ENCODE data around the gene TCF12. TPM values are rescaled to one million over a fixed set of nuclear protein-coding genes. Genes with fewer than 3 reads are reported as not detected.

TCF12 gene
- total and polyA plus RNA-seq, 11 donors, result 6.5 to 77.3 (median 43.5) TPM

DNA sequence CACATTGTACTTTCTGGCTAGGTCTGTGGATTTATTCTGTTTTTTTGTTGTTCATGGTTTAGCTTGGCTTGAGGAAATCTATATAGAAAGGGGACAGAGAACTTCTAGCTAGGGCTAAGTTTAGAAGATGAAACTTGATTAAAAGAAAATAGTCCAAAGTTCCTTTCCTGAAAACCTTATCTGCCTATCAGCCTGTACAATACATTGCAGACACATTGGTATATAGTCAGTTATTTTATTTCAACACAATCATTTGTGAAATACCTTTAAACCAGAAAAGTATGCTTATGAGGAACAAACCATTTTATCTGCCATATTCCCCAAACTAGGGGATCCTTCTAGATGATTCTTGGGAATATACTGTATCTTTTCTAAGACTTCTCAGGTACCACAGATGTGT is 310.6 kb downstream of the TCF12 start:
- TF ChIP-seq POLR2A (IDR thresholded peaks at IDR 0.05), result no peak
- TF ChIP-seq, protein P1, sequence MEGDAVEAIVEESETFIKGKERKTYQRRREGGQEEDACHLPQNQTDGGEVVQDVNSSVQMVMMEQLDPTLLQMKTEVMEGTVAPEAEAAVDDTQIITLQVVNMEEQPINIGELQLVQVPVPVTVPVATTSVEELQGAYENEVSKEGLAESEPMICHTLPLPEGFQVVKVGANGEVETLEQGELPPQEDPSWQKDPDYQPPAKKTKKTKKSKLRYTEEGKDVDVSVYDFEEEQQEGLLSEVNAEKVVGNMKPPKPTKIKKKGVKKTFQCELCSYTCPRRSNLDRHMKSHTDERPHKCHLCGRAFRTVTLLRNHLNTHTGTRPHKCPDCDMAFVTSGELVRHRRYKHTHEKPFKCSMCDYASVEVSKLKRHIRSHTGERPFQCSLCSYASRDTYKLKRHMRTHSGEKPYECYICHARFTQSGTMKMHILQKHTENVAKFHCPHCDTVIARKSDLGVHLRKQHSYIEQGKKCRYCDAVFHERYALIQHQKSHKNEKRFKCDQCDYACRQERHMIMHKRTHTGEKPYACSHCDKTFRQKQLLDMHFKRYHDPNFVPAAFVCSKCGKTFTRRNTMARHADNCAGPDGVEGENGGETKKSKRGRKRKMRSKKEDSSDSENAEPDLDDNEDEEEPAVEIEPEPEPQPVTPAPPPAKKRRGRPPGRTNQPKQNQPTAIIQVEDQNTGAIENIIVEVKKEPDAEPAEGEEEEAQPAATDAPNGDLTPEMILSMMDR (IDR thresholded peaks at IDR 0.05), result no peak
- Histone ChIP-seq H3K9me3 (no peaks in the 10 kb centered on the region), H3K4me3 (no peak overlapping the region), H3K27me3 (no peaks in the 10 kb centered on the region), H3K4me1 (peaks cover 0 to 9% (median 0%) of the 10 kb centered on the region in 12 donors), H3K36me3 (peaks cover 0 to 22% (median 21%) of the 10 kb centered on the region in 9 donors), H3K27ac (no peak overlapping the region)
- no peak for DNase-seq
- ATAC-seq, result no peak
- intact Hi-C loops (cut with DNase I), result loop anchor here in 1 of 10 donors (10.0 kb wide), 1 partner anchor 56 kb away; no protein-coding TSS in a partner anchor

DNA sequence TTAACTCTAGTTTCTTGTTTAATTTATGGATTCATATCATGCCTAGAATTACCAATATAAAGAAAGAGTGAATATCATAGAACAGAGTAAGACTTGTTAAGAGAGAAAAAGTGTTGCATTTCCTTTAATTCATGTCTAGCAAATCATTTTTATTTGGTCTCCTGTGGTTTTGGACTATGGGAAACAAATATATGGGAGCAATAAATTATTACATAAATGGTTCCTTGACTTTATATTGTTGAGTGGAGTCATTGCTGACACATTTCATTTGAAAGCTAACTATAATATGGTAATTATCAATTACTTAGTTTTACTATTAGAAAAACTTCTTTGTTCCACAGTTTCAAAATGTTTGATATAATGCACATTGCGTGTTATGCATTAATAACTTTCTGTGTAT is 313.1 kb downstream of the TCF12 start:
- Histone ChIP-seq H3K27me3 (no peaks in the 10 kb centered on the region), H3K27ac (no peak overlapping the region), H3K9me3 (no peaks in the 10 kb centered on the region), H3K4me3 (no peak overlapping the region), H3K4me1 (peaks cover 0 to 9% (median 0%) of the 10 kb centered on the region in 12 donors), H3K36me3 (peaks cover 0 to 47% (median 42%) of the 10 kb centered on the region in 9 donors)
- TF ChIP-seq, protein P1 (IDR thresholded peaks at IDR 0.05), result no peak
- no peak for TF ChIP-seq POLR2A (IDR thresholded peaks at IDR 0.05)
- ATAC-seq (no peak), DNase-seq (no peak)
- intact Hi-C loops (cut with DNase I), result no loop called here
- 95 to 100% (median 97%) methylated on average over 1 of the region's 1 CpG for WGBS, 4 donors

DNA sequence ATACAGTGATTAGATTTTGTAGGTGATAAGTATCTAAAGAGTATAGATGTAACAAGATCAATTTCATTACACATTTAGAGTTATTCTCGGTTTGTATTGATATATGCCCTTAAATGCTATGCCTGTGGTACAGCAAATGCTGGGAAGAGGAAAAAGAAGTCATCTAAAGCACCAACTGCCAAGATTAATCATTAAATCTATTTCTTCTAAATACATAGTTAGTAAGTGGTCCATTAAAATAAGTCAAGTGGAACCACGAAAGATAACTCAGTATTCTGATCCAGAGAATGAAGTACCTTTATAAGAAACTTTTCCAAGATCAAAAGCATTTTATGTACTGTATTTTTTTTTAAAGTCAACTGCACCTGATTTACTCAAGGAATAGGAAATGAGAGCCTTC is 315.7 kb downstream of the TCF12 start:
- H3K36me3 ChIP-seq, result peaks cover 0 to 54% (median 42%) of the 10 kb centered on the region in 9 donors
- no peak overlapping the region for H3K27ac ChIP-seq
- no peak for ATAC-seq
- DNase-seq, result no peak
- TF ChIP-seq, protein P1 (IDR thresholded peaks at IDR 0.05), result no peak
- TF ChIP-seq POLR2A (IDR thresholded peaks at IDR 0.05), result no peak
- H3K4me3 ChIP-seq, result no peak overlapping the region
- no peaks in the 10 kb centered on the region for H3K9me3 ChIP-seq
- 87 to 92% (median 89%) methylated on average over 2 of the region's 2 CpGs for WGBS, 4 donors
- H3K27me3 ChIP-seq, result no peaks in the 10 kb centered on the region
- peaks cover 0 to 2% (median 0%) of the 10 kb centered on the region in 12 donors for H3K4me1 ChIP-seq
- intact Hi-C loops (cut with DNase I), result no loop called here

DNA sequence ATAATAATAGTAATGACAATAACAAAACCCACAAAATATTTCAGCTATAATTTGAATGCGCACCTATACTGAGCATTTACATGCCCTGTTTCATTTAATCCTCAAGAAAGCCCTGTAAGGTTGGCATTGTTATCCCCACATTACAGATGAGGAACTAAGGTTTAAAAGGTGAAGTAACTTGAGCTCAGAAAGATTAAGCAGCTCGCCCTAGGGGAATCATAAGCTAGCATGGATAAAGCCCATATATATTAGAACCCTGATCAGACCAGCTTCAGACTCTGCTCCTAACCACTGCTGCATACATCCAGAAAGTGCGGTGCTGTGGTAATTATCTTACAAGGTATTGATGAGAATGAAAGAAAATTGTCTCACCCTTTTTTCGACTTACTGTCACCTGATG is 316.7 kb downstream of the TCF12 start:
- no peak for ATAC-seq
- intact Hi-C loops (cut with DNase I), result no loop called here
- WGBS, 4 donors, result 93 to 95% (median 94%) methylated on average over 4 of the region's 4 CpGs

More for the DNA sequence above, 316.7 kb downstream of the TCF12 start:
- Histone ChIP-seq H3K4me3 (no peak overlapping the region), H3K9me3 (no peaks in the 10 kb centered on the region), H3K27ac (no peak overlapping the region), H3K27me3 (no peaks in the 10 kb centered on the region), H3K4me1 (peaks cover 0 to 2% (median 0%) of the 10 kb centered on the region in 12 donors), H3K36me3 (peaks cover 0 to 54% (median 42%) of the 10 kb centered on the region in 9 donors)
- no peak for DNase-seq
- TF ChIP-seq, protein P1 (IDR thresholded peaks at IDR 0.05), result no peak
- TF ChIP-seq POLR2A (IDR thresholded peaks at IDR 0.05), result no peak
